ENCODE measurements around the gene IL13.

DNA sequence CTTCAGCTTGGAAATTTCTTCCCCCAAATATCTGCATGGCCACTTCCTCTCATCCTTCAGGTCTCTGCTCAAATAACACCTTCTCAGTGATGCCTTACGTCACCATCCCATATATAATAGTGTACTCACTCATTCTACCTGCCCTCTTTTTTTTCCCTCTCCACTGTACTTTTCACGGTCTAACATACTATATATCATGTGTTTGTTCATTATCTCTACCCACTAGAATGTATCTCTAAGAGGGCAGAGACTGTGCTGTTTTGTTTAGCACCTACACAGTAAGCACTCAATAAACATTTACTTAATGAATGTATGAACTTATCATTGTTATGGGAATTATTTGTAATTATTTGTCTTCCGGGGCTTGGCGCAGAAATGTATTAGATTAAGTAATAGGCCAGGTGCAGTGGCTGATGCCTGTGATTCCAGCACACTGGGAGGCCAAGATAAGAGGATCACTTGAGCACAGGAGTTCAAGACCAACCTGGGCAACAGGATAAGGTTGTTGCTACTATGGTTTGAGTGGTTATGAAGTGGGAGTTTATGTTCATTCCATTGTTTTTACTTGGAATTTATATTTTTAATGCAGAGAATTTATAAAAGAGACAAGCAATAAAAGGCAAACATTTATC lies 6.0 kb upstream of the IL13 start:
- TF ChIP-seq RARB (CRISPR knock-in tag; IDR thresholded peaks at IDR 0.05) (no peak), ARNTL (CRISPR knock-in tag; IDR thresholded peaks at IDR 0.05; ENCODE audit: borderline replicate concordance, low read depth) (no peak), TCF4 (CRISPR knock-in tag; IDR thresholded peaks at IDR 0.05; ENCODE audit: borderline replicate concordance) (no peak), GLIS3 (CRISPR knock-in tag; IDR thresholded peaks at IDR 0.05) (no peak), ZFP30 (CRISPR knock-in tag; IDR thresholded peaks at IDR 0.05) (no peak)
